Glomerular endothelial cell (primary cell): Measurements from ENCODE around the gene EEF2KMT. TPM values are rescaled to one million over a fixed set of nuclear protein-coding genes. Genes with fewer than 3 reads are reported as not detected.
"Not testable (repeated sequence)": the region's sequence is repeated elsewhere in the genome, so short reads cannot be mapped to it uniquely, and the experiment has no call there.

Experiments used
- DNase-seq: peaks from one replicate; pipeline ENCODE4 v3.0.0-alpha.2; 2011; ENCODE audit warnings: low read depth, low spot score; ENCODE audit errors: extremely low read depth
- total RNA-seq: library from RNA; depleted of rRNA; stranded (reverse); fragments of >200 nt; gene quantifications from 2 replicates; pipeline ENCODE4 v1.2.3, GENCODE V29; 2015

The EEF2KMT gene, protein sequence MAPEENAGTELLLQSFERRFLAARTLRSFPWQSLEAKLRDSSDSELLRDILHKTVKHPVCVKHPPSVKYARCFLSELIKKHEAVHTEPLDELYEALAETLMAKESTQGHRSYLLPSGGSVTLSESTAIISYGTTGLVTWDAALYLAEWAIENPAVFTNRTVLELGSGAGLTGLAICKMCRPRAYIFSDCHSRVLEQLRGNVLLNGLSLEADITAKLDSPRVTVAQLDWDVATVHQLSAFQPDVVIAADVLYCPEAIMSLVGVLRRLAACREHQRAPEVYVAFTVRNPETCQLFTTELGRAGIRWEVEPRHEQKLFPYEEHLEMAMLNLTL
- 8.9 and 9.6 TPM in 2 replicates for total RNA-seq

DNA sequence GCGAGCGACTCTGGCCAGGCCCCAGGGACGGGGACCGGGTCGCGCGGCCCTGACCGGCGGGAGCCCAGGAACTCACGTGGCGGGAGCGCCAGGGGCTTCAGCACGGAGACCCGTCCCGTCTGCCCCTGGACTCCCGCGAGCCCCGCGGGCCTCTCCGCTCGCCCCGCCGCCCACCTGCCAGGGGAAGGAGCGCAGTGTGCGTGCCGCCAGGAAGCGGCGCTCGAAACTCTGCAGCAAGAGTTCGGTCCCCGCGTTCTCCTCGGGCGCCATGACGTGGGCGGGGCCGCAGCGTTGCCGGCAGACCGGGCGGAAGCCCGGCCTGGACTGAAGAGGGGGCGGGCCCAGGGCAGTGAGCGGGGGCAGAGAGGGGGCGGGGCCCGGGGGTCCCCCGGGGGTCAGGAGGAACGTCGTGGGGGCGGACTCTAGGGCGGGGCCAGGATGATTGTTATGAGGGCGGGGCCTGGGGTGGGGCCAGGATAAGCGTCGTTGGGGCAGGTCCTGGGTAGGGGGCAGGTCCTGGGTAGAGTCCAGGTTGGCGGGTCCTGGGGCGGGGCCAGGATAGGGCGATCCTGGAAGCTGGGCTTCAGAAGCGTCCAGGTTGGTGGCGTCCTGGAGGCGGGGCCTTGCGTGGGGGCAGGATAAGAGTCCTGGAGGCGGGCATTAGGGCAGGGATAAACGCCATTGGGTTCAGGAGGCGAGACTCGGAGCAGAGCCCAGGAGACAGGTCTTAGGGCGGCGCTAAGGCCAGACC, at the start of gene EEF2KMT:
Gene EEF2KMT (minus strand): TSS at position 326 of the 751 bp plus-strand sequence. CDS start 56 bp downstream, at position 270.
- peak; percentile 86 for DNase-seq

DNA sequence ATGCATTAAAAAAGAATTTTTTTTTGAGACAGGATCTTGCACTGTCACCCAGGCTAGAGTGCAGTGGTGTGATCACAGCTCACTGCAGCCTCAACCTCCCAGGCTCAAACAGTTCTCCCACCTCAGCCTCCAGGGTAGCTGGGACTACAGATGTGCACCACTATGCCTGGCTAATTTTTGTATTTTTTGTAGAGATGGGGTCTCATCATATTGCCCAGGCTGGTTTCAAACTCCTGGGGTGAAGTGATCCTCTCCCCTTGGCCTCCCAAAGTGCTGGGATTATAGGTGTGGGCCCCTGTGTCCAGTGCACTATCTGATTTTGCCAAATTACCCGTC, 47.0 kb upstream of the EEF2KMT start:
- DNase-seq, result not testable (repeated sequence)

DNA sequence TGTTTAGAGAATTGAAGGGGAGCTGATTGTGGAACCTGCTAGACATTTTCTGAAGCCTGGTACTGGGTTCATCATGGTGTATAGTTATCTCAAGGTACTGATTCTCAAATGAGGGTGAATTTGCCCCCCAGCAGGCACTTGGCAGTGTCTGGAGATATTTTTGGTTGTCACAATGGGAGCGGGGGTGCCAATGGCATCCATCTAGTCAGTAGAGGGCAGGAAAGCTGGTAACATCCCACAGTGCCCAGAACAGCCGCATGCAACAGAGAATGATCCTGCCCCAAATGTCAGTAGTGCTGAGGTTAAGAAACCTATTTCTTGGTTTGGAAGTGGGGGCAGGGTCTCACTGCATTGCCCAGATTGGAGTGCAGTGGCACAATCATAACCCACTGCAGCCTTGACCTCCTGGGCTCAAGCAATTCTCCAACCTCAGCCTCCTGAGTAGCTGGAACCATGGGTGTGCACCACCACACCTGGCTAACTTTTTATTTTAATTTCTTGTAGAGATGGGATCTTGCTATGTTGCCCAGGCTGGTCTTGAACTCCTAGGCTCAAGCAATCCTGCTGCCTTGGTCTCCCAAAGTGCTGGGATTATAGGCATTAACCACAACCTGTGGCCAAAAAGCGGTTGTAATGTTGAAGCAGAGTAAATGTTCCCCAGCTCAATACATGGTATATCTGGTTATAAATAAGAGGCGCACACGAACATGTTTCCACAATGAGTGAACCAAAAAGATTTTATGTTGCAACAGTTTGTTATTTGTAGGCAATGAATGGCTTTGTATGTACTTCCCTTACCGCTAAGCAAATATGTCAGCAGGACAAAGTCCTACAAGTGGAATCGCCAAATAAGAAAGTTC, 46.4 kb upstream of the EEF2KMT start:
- DNase-seq, result no peak

DNA sequence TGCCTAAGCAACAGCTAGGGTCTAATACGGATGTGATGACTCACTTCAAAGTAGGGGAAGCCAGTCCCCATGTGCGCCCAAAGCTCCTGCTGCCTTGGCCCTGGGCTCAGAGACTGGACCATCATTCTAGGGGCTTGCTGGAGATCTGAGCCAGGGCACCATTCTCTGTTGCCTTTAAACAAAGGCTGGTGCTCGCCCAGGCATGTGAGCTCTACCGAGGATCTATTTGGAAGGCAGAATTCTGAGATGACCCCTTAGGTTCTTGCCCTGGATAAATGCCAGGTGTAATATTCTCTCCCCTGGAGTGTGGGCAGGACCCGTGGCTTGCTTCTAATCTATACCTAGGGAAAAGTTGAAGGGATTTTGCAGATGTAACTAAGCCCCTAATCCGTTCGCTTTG, 42.6 kb upstream of the EEF2KMT start:
- not testable (repeated sequence) for DNase-seq

DNA sequence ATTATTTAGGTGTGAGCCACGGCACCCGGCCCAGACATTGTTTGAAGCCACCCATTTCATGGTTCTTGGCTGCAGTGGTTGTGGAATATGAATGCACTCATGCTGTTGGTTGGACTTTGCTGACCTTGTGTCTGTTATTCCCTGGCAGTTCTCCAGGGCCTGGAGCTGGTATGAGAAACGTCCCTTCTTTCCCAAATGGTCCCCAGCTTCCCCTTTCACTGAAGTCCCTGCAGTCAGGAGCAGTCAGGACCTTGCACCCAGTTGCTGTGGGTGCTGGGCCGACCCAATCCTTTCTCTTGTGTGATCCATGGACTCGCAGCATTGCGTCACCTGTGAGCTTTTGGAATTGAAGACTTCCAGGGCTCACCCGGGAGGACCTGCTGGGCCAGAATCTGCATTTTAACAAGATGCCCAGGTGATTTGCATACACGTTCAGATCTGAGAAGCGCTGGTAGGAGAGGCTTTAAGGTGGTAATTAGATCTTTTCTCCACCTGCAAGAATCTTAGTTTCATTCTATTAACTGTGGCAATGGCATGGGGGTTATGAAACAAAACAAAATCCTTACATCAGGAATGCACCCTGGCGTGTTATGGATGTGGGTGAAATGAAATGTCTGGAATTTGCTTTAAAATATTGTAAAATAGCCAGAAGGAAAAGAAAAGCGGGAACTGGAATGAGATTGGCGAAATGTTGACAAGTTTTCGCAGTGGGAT, 37.3 kb upstream of the EEF2KMT start:
- DNase-seq, result not testable (repeated sequence)

DNA sequence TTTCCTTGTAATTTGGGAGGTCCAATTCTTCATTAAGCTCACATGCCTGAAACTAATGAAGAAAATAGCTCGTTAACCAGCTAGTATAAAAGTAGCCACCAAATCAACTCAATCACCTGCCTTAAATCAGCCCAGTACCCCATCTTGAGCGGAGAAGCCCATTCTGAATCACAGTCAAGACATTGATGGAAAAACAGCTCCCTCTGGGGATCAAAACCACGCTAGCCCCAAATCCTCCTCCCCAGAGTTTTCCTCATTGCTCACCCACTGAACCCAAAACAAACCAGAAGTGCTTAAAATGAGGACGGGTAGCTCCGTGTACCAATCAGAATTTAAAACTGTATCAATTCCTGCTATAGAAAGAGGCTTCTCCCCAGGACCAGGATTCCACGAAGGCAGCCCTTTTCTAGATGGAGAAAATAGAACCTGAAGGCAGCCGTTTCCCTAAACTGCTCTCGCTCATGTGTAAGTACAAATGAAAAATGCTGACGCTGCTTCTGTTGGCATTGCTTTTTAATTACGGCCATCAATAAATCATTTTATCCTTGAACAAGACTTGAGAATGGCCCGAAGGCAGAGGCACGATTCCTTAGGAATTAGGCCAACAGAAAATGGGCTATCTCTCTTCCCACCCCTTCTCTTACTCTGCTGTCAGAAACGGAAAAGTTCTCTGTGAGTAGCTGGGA, 35.5 kb upstream of the EEF2KMT start:
- DNase-seq, result not testable (repeated sequence)

DNA sequence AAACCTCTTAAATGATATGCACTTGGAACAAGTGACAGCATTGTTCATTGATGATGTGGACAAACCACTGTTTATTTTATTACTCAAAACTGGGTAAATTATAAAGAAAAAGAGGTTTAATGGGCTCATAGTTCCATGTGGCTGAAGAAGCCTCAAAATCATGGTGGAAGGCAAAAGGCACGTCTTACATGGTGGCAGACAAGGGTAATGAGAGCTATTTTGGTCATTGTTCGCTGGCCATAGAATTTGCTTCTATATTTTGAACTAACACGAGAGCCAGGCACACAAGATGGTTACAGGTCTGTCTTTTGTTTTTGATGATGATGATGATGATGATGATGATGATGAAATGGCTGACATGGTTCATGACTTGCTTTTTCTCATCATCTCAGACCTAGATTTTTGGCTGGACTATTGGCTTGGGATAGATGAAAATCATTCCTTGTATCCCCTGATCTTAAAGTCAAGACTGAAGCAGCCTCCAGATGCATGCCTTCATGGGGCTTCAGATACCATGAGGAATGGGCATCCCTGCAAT, 33.9 kb upstream of the EEF2KMT start:
- not testable (repeated sequence) for DNase-seq

DNA sequence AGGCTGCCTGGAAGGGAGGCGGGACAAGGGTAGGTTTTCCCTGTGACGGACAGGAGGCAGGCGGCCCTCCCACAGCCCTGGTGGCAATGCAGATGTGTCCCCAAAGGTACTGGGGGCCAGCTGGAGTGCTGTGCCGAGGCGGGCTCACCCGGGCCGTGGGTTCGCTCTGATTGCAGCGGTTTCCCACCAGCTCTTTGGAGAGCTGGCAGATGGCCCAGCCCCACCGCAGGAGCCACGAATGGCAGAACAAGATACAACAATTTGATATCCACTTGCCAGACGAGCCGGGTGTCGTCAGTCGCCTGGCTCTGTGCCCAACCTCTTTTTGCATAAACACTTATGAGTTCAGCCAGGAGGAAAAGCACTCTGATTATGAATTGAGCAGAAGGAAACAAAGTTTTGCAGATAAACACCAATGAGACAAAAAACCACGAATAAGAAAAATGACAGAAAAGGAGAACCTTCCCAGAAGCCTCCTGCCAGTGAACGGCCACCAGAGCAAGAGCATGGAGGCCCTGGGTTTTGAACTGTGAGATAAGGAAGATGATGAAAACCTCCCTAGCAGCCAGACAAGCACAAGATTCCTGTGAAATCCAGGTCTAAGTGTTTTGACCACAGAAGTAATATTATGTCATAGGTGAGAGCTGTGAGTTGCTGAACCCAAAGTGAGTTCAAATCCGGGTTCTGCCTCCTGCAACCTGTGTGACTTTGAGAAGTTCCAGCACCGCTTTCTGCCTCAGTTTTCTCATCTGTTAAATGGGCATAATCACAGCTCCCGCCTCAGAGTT, 19.9 kb upstream of the EEF2KMT start:
- not testable (repeated sequence) for DNase-seq

DNA sequence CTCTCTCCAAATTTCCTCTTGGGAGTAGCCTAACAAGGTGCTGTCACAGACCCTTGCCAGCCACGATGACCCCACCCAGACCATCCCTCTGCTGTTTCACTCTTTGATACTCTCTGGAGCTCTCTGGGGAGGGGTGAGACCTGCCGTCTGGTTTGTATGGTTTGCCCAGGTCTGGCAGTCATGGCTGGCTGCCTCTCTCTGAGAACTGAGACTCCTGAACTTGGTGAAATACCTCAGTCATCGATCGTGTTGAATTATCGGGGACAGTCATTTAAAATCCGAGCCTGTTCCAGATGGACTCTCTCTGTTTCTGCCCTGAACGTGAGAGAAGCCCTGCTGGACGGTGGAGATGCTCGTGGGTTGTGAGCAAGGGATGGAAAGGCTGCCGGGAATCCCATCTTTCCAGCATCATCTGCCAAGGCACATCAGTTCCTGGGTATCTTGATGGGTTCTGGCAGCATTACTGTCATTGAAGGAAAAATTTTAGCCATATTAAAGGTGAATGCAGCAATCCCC, 19.2 kb upstream of the EEF2KMT start:
- DNase-seq, result not testable (repeated sequence)

DNA sequence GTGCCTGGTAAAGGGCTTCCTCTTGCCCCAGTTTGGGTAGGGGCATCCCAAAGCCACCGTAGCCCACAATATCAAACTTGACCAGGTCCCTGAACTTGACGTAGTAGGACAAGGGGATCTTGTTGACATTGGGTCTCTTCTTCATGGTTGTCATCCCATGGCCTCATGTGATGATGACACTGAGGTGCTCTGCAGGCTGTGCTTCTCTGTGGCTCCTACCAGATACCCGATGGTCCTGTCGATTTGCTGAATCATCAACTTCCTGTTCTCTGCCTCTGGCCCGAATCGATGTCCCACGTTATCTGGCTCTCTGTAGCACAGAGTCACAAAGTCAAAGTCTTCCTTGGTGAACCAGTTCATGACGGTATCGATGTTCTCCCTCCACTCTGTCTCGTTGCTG, 13.3 kb upstream of the EEF2KMT start:
- not testable (repeated sequence) for DNase-seq

DNA sequence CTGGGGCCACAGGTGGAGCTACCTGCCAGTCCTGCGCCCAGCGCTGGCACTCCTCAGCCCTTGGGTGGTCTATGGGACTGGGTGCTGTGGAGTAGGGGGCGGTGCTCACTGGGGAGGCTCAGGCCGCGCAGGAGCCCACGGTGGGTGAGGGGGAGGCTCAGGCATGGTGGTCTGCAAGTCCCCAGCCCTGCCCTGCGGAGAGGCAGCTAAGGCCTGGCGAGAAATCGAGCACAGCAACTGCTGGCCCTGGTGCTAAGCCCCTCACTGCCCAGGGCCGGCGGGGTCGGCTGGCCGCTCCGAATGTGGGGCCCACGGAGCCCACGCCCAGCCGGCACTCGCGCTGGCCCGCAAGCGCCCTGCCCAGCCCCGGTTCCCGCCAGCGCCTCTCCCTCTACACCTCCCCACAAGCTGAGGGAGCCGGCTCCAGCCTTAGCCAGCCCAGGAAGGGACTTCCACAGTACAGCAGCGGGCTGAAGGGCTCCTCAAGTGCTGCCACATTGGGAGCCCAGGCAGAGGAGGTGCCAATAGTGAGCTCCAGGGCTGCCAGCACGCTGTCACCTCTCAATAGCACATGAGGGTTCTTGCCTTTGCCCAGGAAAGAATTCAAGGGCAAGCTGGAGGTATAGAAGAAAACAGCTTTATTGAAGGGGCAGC, 11.0 kb upstream of the EEF2KMT start:
- no peak for DNase-seq

DNA sequence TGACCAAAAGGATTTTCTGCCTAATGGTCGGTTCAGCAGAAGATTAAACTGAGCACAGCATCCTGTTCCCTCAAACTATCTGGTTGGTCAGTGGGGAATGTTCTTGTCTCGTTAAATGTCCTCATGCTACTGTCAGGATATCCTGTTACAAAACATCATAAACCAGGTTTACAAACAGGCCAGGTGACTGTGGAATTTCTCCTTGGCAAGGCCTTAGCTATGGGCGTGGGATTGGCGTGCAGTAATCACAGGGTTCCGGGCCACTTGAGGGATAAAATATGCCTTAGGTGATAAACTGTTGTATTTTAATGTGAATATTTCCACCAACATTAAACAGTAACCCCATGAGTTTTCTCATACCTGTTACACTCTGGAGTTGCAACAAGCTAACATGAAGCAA, 7.4 kb upstream of the EEF2KMT start:
- not testable (repeated sequence) for DNase-seq

DNA sequence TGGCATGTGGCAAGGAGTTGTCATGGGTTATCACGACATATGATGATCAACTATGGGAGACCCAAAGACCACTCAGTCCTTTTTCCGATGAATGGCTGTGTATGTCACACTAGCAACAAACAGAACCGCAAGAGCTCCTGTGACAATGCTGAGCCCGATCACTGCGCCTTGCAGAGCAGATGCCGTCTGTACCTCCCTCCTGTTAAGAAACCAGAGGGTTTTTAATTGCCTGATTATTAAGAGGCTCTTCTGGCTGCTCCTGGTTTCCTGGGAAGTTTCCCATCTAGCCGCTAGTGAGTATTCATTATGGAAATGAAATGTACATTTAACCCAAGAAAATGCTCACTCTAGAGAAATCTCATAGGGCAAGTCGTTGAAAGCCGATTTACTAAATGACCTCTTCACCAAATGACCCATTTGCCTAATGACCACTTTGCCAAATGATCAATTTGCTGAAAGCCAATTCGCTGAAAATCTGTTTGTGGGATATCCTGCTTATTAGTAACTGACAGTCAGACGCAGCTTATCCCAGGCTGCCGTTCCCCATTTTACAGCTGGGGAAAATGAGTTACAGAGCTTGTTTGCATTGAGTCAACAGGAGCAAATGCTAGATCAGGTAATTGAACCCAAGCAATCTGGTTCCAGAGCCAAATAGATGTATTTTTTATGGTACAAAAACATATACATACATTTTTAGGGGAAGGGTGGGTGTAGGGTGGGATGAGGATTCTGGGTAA, 5.9 kb upstream of the EEF2KMT start:
- not testable (repeated sequence) for DNase-seq

DNA sequence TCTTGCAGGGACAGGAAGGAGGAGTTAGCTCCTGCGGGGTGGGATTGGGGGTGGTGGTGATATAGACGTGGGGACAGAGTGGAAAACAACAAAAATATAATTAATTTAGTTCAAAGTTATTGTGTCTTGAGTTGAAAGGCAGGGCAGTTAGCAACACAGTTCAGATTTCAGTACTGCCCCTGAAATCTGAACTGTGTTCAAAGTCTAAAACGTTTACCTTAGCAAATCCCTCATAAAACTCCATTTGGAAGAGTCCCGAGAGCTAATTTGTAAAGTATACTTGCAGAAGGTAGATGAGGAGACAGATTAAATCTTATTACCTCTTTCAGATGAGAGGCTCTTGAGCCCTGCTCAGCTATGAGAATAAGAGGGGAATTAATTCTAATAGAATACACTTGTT, 1.6 kb upstream of the EEF2KMT start:
- not testable (repeated sequence) for DNase-seq

DNA sequence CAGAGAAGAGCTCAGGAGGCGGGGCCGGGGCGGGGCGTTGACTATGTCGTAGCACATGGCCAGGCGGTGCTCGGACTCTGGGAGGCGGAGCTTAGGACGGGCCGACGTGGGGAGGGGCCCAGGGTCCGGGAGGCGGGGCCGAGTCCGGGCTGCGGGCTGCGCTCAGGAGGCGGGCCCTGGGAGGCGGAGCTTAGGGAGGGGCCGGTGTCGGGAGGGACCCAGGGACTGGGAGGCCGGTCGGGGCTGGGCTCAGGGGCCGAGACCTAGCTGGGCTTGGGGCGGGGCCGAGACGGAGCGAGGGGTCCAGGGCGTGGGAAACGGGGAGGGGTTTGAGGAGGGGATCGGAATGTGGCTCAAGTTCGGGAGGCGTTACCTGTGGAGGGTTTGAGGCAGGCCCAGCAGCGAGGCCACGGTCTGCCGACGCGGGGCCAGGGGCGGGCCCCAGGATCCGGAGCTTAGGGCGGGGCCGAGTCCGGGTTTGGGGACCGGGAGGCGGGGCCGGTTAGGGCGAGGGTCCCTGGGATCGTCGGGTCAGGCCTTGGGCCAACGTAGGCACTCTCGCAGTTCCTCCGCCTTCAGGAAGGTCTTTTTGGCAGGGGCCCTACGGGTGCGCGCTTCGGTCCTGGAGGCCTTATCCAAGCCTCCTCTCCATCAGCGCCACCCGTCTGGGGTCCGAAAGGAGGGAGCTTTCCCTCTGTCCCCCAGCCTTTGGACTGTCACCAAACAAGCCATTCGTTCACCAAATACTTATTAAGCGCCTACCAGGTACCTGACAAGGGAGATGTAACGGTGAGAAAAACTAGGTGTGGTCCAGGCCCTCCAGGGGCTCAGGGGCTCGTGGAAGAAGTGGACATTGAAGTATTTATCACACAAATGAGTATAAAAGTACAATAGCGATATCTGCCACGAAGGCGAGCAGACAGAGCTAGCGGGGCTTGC, 895 bp upstream of the EEF2KMT start:
- DNase-seq, result not testable (repeated sequence)

DNA sequence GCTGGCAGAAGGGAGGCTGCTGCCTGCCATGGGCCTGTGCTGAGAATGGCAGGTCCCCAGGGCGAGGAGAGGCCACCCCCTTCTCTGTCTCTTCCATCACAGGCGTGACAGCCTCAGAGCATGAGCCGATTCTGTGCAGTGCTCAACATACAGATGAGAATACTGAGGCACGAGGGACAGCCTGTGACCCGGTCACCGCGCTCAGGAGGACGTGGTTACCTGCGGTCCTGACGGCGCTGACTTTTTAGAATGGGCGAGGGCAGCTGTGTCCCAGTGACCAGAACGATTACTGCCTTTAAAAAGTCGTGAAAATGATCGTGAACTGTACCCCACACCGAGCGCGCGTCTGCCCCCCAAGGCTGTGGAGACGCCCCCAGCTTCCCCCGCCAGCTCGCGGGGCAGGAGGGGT, 530 bp downstream of the EEF2KMT start:
- not testable (repeated sequence) for DNase-seq
